ENCODE data around the gene FCER1G.

FCER1G gene

DNA sequence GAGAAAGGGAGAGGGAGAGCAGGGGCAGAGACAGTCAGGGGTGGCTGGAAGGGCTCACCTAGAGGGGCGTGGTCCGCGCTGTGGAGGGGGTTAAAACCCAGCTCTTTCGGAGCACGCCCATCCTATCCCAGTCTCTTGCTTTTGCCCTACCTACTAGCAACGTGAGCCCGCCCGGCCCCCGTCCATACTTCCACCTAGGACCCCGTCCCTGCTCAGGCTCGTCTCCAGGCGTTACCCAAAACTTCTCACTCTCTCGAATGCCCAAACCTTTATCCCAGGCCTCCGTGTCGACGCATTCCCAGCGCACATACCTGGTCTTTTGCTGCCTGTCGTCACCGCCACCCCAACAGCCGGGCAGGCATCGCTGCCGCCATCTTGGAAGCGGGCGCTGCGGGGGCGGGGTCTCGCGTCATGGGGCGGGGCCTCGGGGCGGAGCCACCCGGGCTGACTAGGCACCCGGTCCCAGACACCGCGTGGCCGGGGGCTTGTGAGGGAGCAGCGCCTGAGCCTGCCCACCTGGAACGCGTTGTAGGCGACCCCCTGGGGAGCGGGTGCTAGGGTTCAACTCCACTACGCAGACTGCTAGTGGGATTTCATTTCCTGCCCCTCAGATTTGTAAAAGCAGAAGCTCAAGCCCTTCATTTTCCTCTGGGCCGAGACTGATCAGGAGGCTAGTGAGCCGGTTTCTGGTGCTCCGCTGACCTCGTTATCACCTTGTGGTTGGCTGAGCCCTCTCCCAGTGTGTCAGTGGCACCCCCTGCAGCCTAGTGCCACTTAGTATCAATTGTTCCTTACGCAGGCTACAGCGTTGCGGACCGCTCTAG lies 37.8 kb upstream of the FCER1G start, which contains the start of gene B4GALT3:
TSS of gene B4GALT3 (minus strand) at position 396 of the 824 bp plus-strand sequence. CDS start 1,447 bp downstream, outside the sequence.
- peak within 1 kb of the TSS; percentile 65 to 96 (median 94) for H3K4me3 ChIP-seq (ENCODE audit: control insufficient read depth in 1 of 7, extremely low read depth in 1 of 7, insufficient read depth in 4 of 7, low read depth in 2 of 7, low read length in 6 of 7)
- peak; percentile 83 to 90 (median 86) for DNase-seq
- WGBS (ENCODE audit: insufficient coverage), result 6% methylated on average over 47 of the region's 50 CpGs

GRCh38 chr1:161177936-161178244 lies 37.2 kb upstream of the FCER1G start:
- Histone ChIP-seq H3K36me3 (ENCODE audit: control insufficient read depth in 4 of 4, insufficient read depth in 4 of 4, low read length in 3 of 4) (peaks cover 8 to 29% (median 19%) of the 10 kb centered on the region in 4 experiments), H3K4me1 (ENCODE audit: control extremely low read depth in 1 of 4, control insufficient read depth in 4 of 4, insufficient read depth in 4 of 4, low read length in 3 of 4) (peaks cover 1 to 38% (median 28%) of the 10 kb centered on the region in 4 experiments), H3K27ac (ENCODE audit: insufficient read depth in 1 of 2, low read depth in 1 of 2, low read length in 2 of 2, poor library complexity in 1 of 2, severe bottlenecking in 2 of 2) (peak overlapping the region; percentile 8 to 86), H3K27me3 (replicated peaks in 2 of 5; ENCODE audit: control insufficient read depth in 4 of 5, insufficient read depth in 5 of 5, low read length in 4 of 5) (no peaks in the 10 kb centered on the region), H3K9me3 (ENCODE audit: control extremely low read depth in 1 of 5, control insufficient read depth in 4 of 5, insufficient read depth in 2 of 5, low read depth in 1 of 5, low read length in 4 of 5) (no peaks in the 10 kb centered on the region), H3K4me3 (ENCODE audit: control insufficient read depth in 1 of 7, extremely low read depth in 1 of 7, insufficient read depth in 4 of 7, low read depth in 2 of 7, low read length in 6 of 7) (peak overlapping the region in 5 of 7 experiments; percentile 25 to 96 (median 93))
- CTCF ChIA-PET, result interaction anchor here (1.5 to 4.1 kb wide), 4 partner anchors 12 to 29 kb away, joined by 4 to 45 read pairs (median 10); partner anchors contain the start of gene PPOX
- POLR2A ChIA-PET, result interaction anchor here (1.9 kb wide), 1 partner anchor 12 kb away, joined by 12 read pairs; the partner anchor contains the start of gene PPOX
- DNase-seq, result no peak
- 88% methylated on average over 8 of the region's 9 CpGs for WGBS (ENCODE audit: insufficient coverage)

More for the DNA sequence above, 37.8 kb upstream of the FCER1G start, which contains the start of gene B4GALT3:
- Histone ChIP-seq H3K4me1 (ENCODE audit: control extremely low read depth in 1 of 4, control insufficient read depth in 4 of 4, insufficient read depth in 4 of 4, low read length in 3 of 4) (peaks cover 1 to 32% (median 22%) of the 10 kb centered on the region in 4 experiments), H3K9me3 (ENCODE audit: control extremely low read depth in 1 of 5, control insufficient read depth in 4 of 5, insufficient read depth in 2 of 5, low read depth in 1 of 5, low read length in 4 of 5) (no peaks in the 10 kb centered on the region), H3K27me3 (replicated peaks in 2 of 5; ENCODE audit: control insufficient read depth in 4 of 5, insufficient read depth in 5 of 5, low read length in 4 of 5) (no peaks in the 10 kb centered on the region), H3K36me3 (ENCODE audit: control insufficient read depth in 4 of 4, insufficient read depth in 4 of 4, low read length in 3 of 4) (peaks cover 8 to 34% (median 24%) of the 10 kb centered on the region in 4 experiments), H3K27ac (ENCODE audit: insufficient read depth in 1 of 2, low read depth in 1 of 2, low read length in 2 of 2, poor library complexity in 1 of 2, severe bottlenecking in 2 of 2) (peak within 1 kb of the TSS; percentile 77 to 86)
- CTCF ChIA-PET, result interaction anchor here (1.2 to 4.1 kb wide), 8 partner anchors 11 to 107 kb away, joined by 3 to 45 read pairs (median 4); partner anchors contain the start of genes ARHGAP30 and PPOX
- POLR2A ChIA-PET, result interaction anchor here (1.9 kb wide), 1 partner anchor 11 kb away, joined by 12 read pairs; the partner anchor contains the start of gene PPOX

- H3K9me3 ChIP-seq (ENCODE audit: control extremely low read depth in 1 of 5, control insufficient read depth in 4 of 5, insufficient read depth in 2 of 5, low read depth in 1 of 5, low read length in 4 of 5), result no peaks in the 10 kb centered on the region
- POLR2A ChIA-PET, result no interaction called here
- H3K4me1 ChIP-seq (ENCODE audit: control extremely low read depth in 1 of 4, control insufficient read depth in 4 of 4, insufficient read depth in 4 of 4, low read length in 3 of 4), result peaks cover 7 to 55% (median 44%) of the 10 kb centered on the region in 4 experiments
- CTCF ChIA-PET, result interaction anchor here (0.6 to 3.1 kb wide), 11 partner anchors 9 to 195 kb away, joined by 3 to 10 read pairs (median 4); partner anchors contain the start of genes PPOX and TOMM40L
- DNase-seq, result no peak
- WGBS (ENCODE audit: insufficient coverage), result 100% methylated on average over 2 of the region's 3 CpGs
- H3K27ac ChIP-seq (ENCODE audit: insufficient read depth in 1 of 2, low read depth in 1 of 2, low read length in 2 of 2, poor library complexity in 1 of 2, severe bottlenecking in 2 of 2), result no peak overlapping the region
- H3K36me3 ChIP-seq (ENCODE audit: control insufficient read depth in 4 of 4, insufficient read depth in 4 of 4, low read length in 3 of 4), result peaks cover under 1 to 14% (median 9%) of the 10 kb centered on the region in 4 experiments
- no peaks in the 10 kb centered on the region for H3K27me3 ChIP-seq (replicated peaks in 2 of 5; ENCODE audit: control insufficient read depth in 4 of 5, insufficient read depth in 5 of 5, low read length in 4 of 5)
- H3K4me3 ChIP-seq (ENCODE audit: control insufficient read depth in 1 of 7, extremely low read depth in 1 of 7, insufficient read depth in 4 of 7, low read depth in 2 of 7, low read length in 6 of 7), result no peak overlapping the region
These were observed 35.4 kb upstream of the FCER1G start for GRCh38 chr1:161179698-161180097.

GRCh38 chr1:161180639-161181038 lies 34.5 kb upstream of the FCER1G start:
- Histone ChIP-seq H3K27ac (ENCODE audit: insufficient read depth in 1 of 2, low read depth in 1 of 2, low read length in 2 of 2, poor library complexity in 1 of 2, severe bottlenecking in 2 of 2) (no peak overlapping the region), H3K27me3 (replicated peaks in 2 of 5; ENCODE audit: control insufficient read depth in 4 of 5, insufficient read depth in 5 of 5, low read length in 4 of 5) (no peaks in the 10 kb centered on the region), H3K4me3 (ENCODE audit: control insufficient read depth in 1 of 7, extremely low read depth in 1 of 7, insufficient read depth in 4 of 7, low read depth in 2 of 7, low read length in 6 of 7) (no peak overlapping the region), H3K36me3 (ENCODE audit: control insufficient read depth in 4 of 4, insufficient read depth in 4 of 4, low read length in 3 of 4) (peaks cover 0 to 5% (median 1%) of the 10 kb centered on the region in 4 experiments), H3K4me1 (ENCODE audit: control extremely low read depth in 1 of 4, control insufficient read depth in 4 of 4, insufficient read depth in 4 of 4, low read length in 3 of 4) (peaks cover 9 to 62% (median 51%) of the 10 kb centered on the region in 4 experiments), H3K9me3 (ENCODE audit: control extremely low read depth in 1 of 5, control insufficient read depth in 4 of 5, insufficient read depth in 2 of 5, low read depth in 1 of 5, low read length in 4 of 5) (no peaks in the 10 kb centered on the region)
- ChIA-PET POLR2A (no interaction called here), CTCF (interaction anchor here (0.7 to 3.5 kb wide), 17 partner anchors 11 to 208 kb away, joined by 3 to 25 read pairs (median 4); partner anchors contain the start of genes CFAP126, FCER1G, PPOX and TOMM40L)
- peak in 2 of 3 donors; percentile 50 to 53 for DNase-seq
- 67% methylated on average over 1 of the region's 1 CpG for WGBS (ENCODE audit: insufficient coverage)

GRCh38 chr1:161182214-161182613 lies 32.9 kb upstream of the FCER1G start:
- WGBS (ENCODE audit: insufficient coverage), result 100% methylated on average over 1 of the region's 1 CpG

DNA sequence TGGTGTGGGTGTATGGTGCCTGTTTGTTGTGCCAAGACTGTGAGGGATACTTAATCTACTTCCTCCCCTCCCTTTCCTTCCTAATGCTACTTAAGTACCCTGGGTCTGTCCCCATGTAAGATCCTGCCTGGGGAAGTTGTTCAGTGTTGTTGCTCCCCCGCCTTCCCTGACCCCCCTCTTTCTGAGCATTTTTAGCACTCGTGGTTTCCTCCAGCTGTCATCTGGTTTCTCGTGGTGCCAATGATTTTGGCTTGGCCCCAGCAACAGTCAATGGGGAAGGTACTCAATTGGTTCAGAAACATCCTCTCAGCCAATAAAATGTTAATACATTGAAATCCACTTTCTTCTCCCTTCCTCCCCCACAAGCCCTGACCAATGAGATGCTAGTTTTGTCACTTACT lies 29.8 kb upstream of the FCER1G start:
- H3K27me3 ChIP-seq (replicated peaks in 2 of 5; ENCODE audit: control insufficient read depth in 4 of 5, insufficient read depth in 5 of 5, low read length in 4 of 5), result no peaks in the 10 kb centered on the region
- ChIA-PET CTCF (interaction anchor here (1.0 kb wide), 1 partner anchor 22 kb away, joined by 3 read pairs; no protein-coding TSS in a partner anchor), POLR2A (interaction anchor here (1.0 to 1.3 kb wide), 2 partner anchors 17 to 205 kb away, joined by 3 to 4 read pairs; partner anchors contain the start of gene NDUFS2)
- H3K27ac ChIP-seq (ENCODE audit: insufficient read depth in 1 of 2, low read depth in 1 of 2, low read length in 2 of 2, poor library complexity in 1 of 2, severe bottlenecking in 2 of 2), result no peak overlapping the region
- no peaks in the 10 kb centered on the region for H3K36me3 ChIP-seq (ENCODE audit: control insufficient read depth in 4 of 4, insufficient read depth in 4 of 4, low read length in 3 of 4)
- peaks cover 16 to 63% (median 51%) of the 10 kb centered on the region in 4 experiments for H3K4me1 ChIP-seq (ENCODE audit: control extremely low read depth in 1 of 4, control insufficient read depth in 4 of 4, insufficient read depth in 4 of 4, low read length in 3 of 4)
- WGBS (ENCODE audit: insufficient coverage), result 0% methylated on average over 2 of the region's 3 CpGs
- H3K4me3 ChIP-seq (ENCODE audit: control insufficient read depth in 1 of 7, extremely low read depth in 1 of 7, insufficient read depth in 4 of 7, low read depth in 2 of 7, low read length in 6 of 7), result peak overlapping the region in 2 of 7 experiments; percentile 51 to 60
- DNase-seq, result peak; percentile 97 to 99 (median 98)
- H3K9me3 ChIP-seq (ENCODE audit: control extremely low read depth in 1 of 5, control insufficient read depth in 4 of 5, insufficient read depth in 2 of 5, low read depth in 1 of 5, low read length in 4 of 5), result no peaks in the 10 kb centered on the region

More at GRCh38 chr1:161182214-161182613, 32.9 kb upstream of the FCER1G start:
- Histone ChIP-seq H3K27me3 (replicated peaks in 2 of 5; ENCODE audit: control insufficient read depth in 4 of 5, insufficient read depth in 5 of 5, low read length in 4 of 5) (no peaks in the 10 kb centered on the region), H3K4me3 (ENCODE audit: control insufficient read depth in 1 of 7, extremely low read depth in 1 of 7, insufficient read depth in 4 of 7, low read depth in 2 of 7, low read length in 6 of 7) (peak overlapping the region in 1 of 7 experiments; percentile 14), H3K4me1 (ENCODE audit: control extremely low read depth in 1 of 4, control insufficient read depth in 4 of 4, insufficient read depth in 4 of 4, low read length in 3 of 4) (peaks cover 16 to 67% (median 55%) of the 10 kb centered on the region in 4 experiments), H3K9me3 (ENCODE audit: control extremely low read depth in 1 of 5, control insufficient read depth in 4 of 5, insufficient read depth in 2 of 5, low read depth in 1 of 5, low read length in 4 of 5) (no peaks in the 10 kb centered on the region), H3K36me3 (ENCODE audit: control insufficient read depth in 4 of 4, insufficient read depth in 4 of 4, low read length in 3 of 4) (no peaks in the 10 kb centered on the region), H3K27ac (ENCODE audit: insufficient read depth in 1 of 2, low read depth in 1 of 2, low read length in 2 of 2, poor library complexity in 1 of 2, severe bottlenecking in 2 of 2) (peak overlapping the region in 1 of 2 experiments; percentile 34)
- CTCF ChIA-PET, result interaction anchor here (0.9 to 3.5 kb wide), 14 partner anchors 9 to 206 kb away, joined by 3 to 25 read pairs (median 4); partner anchors contain the start of genes ADAMTS4, FCER1G, NDUFS2 and PPOX
- POLR2A ChIA-PET, result no interaction called here
- DNase-seq, result peak in 2 of 3 donors; percentile 48 to 61
